K562 (cell line): ENCODE measurements around the gene RNF13. TPM values are rescaled to one million over a fixed set of nuclear protein-coding genes. Genes with fewer than 3 reads are reported as not detected.

Experiments used
- ATAC-seq: fragments of 200-7000 bp; cut with Tn5 transposase; 3 replicates; pipeline ENCODE4 v1.9.1; 2020; ENCODE audit warnings: moderate library complexity
- BruUV-seq: library from RNA; stranded (reverse); fragments of 400-500 nt; replicated peaks from 2 replicates; lab custom pipeline; 2021; lab: Mats Ljungman, UMichigan
- CTCF ChIA-PET: fragments of 300-600 bp; formaldehyde crosslinking; extraction: SDS; loops from one replicate; lab custom pipeline; 2021; ENCODE audit warnings: low intra/inter-chr PET ratio; lab: Yijun Ruan, JAX
- POLR2A ChIA-PET: fragments of 300-600, 350-650 bp; sonication (Branson Sonifier 250); formaldehyde crosslinking; extraction: SDS; loops from one replicate; lab custom pipeline; 2021; ENCODE audit warnings: antibody characterized with exemption, inconsistent platforms; lab: Yijun Ruan, JAX
- DNase-seq, 4 experiments: peaks; one replicate each; pipeline versions ENCODE4 v3.0.0 to v3.0.0-alpha.2; 2011 to 2018; ENCODE audit warnings: low spot score in 3 of 4, mixed read lengths in 3 of 4; ENCODE audit errors: extremely low read depth in 1 of 4
- FAIRE-seq: peaks from 2 replicates; lab custom pipeline; 2011; peaks lifted over from hg19 to GRCh38; lab: Jason Lieb, UNC
- H2AFZ ChIP-seq: 2 replicates; pipeline ENCODE4 v1.6.0; 2011; ENCODE audit warnings: low read depth, low read length, control low read depth, inconsistent platforms
- H3K27ac ChIP-seq: fragments of 200-600 bp; 3 replicates; pipeline ENCODE4 v1.8.0; 2011; ENCODE audit warnings: low read depth, mild to moderate bottlenecking, control low read depth, inconsistent platforms, low read length, moderate library complexity, mixed read lengths; ENCODE audit errors: extremely low read depth
- H3K27me3 ChIP-seq, 2 experiments: fragments of 300-600 bp in 1 of 2; 2 replicates in 1 of 2; 3 replicates in 1 of 2; pipeline versions ENCODE4 v1.6.0 to v1.8.0; 2011; ENCODE audit warnings: inconsistent platforms in 2 of 2, low read length in 2 of 2, mild to moderate bottlenecking in 1 of 2, mixed read lengths in 1 of 2, moderate library complexity in 1 of 2; ENCODE audit not compliant: control insufficient read depth in 2 of 2, insufficient read depth in 2 of 2
- H3K36me3 ChIP-seq: fragments of 300-600 bp; 3 replicates; pipeline ENCODE4 v1.8.0; 2011; ENCODE audit warnings: mild to moderate bottlenecking, low read length, inconsistent platforms; ENCODE audit not compliant: control insufficient read depth, insufficient read depth
- H3K4me1 ChIP-seq, 2 experiments: fragments of 200-600 bp in 1 of 2; replicated peaks in 1 of 2; 2 replicates in 1 of 2; 3 replicates in 1 of 2; pipeline versions ENCODE4 v1.5.1 to v1.8.0; 2011; ENCODE audit warnings: inconsistent platforms in 2 of 2, low read length in 2 of 2, mild to moderate bottlenecking in 1 of 2, mixed read lengths in 1 of 2, moderate library complexity in 1 of 2; ENCODE audit not compliant: control insufficient read depth in 2 of 2, insufficient read depth in 2 of 2
- H3K4me2 ChIP-seq: 2 replicates; pipeline ENCODE4 v1.6.1; 2011; ENCODE audit warnings: low read length, control low read depth, inconsistent platforms, mixed read lengths; ENCODE audit not compliant: insufficient read depth
- H3K4me3 ChIP-seq: fragments of 200-600 bp; sonication (generic), shearing (Covaris generic); 2 replicates; pipeline ENCODE4 v1.5.1; 2016; ENCODE audit warnings: control low read depth, inconsistent platforms
- H3K79me2 ChIP-seq: fragments of 200-600 bp; 3 replicates; pipeline ENCODE4 v1.8.0; 2011; ENCODE audit warnings: low read length, inconsistent platforms; ENCODE audit not compliant: control insufficient read depth, insufficient read depth
- H3K9ac ChIP-seq, 2 experiments: 2 replicates each; pipeline versions ENCODE4 v1.6.0 to v1.6.1; 2011; ENCODE audit warnings: low read depth in 2 of 2, low read length in 2 of 2, control low read depth in 1 of 2, inconsistent platforms in 1 of 2, mild to moderate bottlenecking in 1 of 2, mixed read lengths in 1 of 2; ENCODE audit not compliant: insufficient read depth in 1 of 2
- H3K9me1 ChIP-seq: one replicate; pipeline ENCODE4 v1.6.0; 2011; ENCODE audit warnings: inconsistent platforms, mild to moderate bottlenecking, low read length, moderate library complexity; ENCODE audit not compliant: control insufficient read depth, insufficient read depth
- H3K9me3 ChIP-seq: replicated peaks from 2 replicates; pipeline ENCODE4 v1.5.1; 2011; ENCODE audit warnings: low read depth, low read length, inconsistent platforms; ENCODE audit not compliant: control insufficient read depth, insufficient read depth
- H4K20me1 ChIP-seq: replicated peaks from 2 replicates; pipeline ENCODE4 v1.6.1; 2011; ENCODE audit warnings: low read length, inconsistent platforms, mixed read lengths; ENCODE audit not compliant: control insufficient read depth, insufficient read depth
- CTCF ChIP-seq, 3 experiments: IDR thresholded peaks in 2 of 3; conservative IDR thresholded peaks in 1 of 3; 2 replicates each; pipeline ENCODE4 v1.5.1; 2011 to 2012; ENCODE audit warnings: low read length in 3 of 3, mild to moderate bottlenecking in 3 of 3, control low read depth in 2 of 3, improper control_type of control experiment in 1 of 3, inconsistent platforms in 1 of 3, low read depth in 1 of 3, mixed read lengths in 1 of 3, moderate library complexity in 1 of 3; ENCODE audit not compliant: insufficient read depth in 2 of 3
- RAD21 ChIP-seq, 2 experiments: fragments of 250-450 bp in 1 of 2; fragments of 450-650 bp in 1 of 2; sonication (Bioruptor Pico) in 1 of 2; formaldehyde crosslinking in 1 of 2; IDR thresholded peaks in 1 of 2; conservative IDR thresholded peaks in 1 of 2; 2 replicates each; pipeline versions ENCODE4 v1.4.0 to v1.8.0; 2020 to 2022; ENCODE audit warnings: mild to moderate bottlenecking in 2 of 2, moderate library complexity in 1 of 2
- ZSCAN32 ChIP-seq: fragments of 450-650 bp; formaldehyde crosslinking; IDR thresholded peaks from 2 replicates; pipeline ENCODE4 v1.4.0; 2020; ENCODE audit warnings: mild to moderate bottlenecking, moderate library complexity
- WGBS: fragments of 100-300 bp; shearing (Covaris generic); methylation state at CpG from one replicate; pipeline ENCODE4 v1.1.6; 2016; ENCODE audit warnings: low coverage, mixed read lengths; ENCODE audit not compliant: insufficient coverage; ENCODE audit errors: missing lambda C conversion rate; 5-methylcytosine and 5-hydroxymethylcytosine counted together
- in situ Hi-C: fragments of 300-500 bp; cut with MboI; formaldehyde crosslinking; loops from 4 replicates; pipeline ENCODE4 v1.15.0; 2018; ENCODE audit warnings: inconsistent platforms, mixed read lengths
- intact Hi-C: fragments of 100-400 bp; cut with micrococcal nuclease; formaldehyde crosslinking; loops from 2 replicates; pipeline ENCODE4 v1.14.2; 2022
- polyA plus RNA-seq, 8 experiments: library from polyadenylated mRNA; depleted of rRNA in 4 of 8; stranded (reverse) in 5 of 8; unstranded in 3 of 8; fragments of >200 nt; fragmentation: Nextera tagmentation in 2 of 8; fragmentation: Illumina TruSeq in 1 of 8; extraction: Ambion mirVana in 2 of 8; extraction: Trizol in 1 of 8; gene quantifications; 2 replicates each; pipeline versions ENCODE4 v1.2.1 to v1.2.3, GENCODE V29; 2011 to 2014; ENCODE audit warnings: inconsistent platforms in 1 of 8, missing spikeins in 1 of 8
- total RNA-seq, 7 experiments: library from RNA; depleted of rRNA in 6 of 7; stranded (reverse); fragments of >200 nt in 6 of 7; fragmentation: Illumina TruSeq in 2 of 7; extraction: Trizol in 2 of 7; gene quantifications; 2 replicates each; pipeline versions ENCODE4 v1.2.1 to v1.2.3, GENCODE V29; 2011 to 2021; ENCODE audit warnings: low replicate concordance in 1 of 7

Gene RNF13
- total and polyA plus RNA-seq, 9 of the 15 experiments (the other 6 are each of a cell fraction or from before 2014, with no cell fraction given), result 12.7 to 35.8 (median 18.9) TPM

- ChIA-PET CTCF (no interaction called here), POLR2A (no interaction called here)
- DNase-seq (peak in 1 of 4 experiments; percentile 10), FAIRE-seq (peak; percentile 75), ATAC-seq (no peak)
- H3K27me3 ChIP-seq, result peaks cover 7 to 14% of the 10 kb centered on the region in 2 experiments; a peak in 3 of 5 replicates
- 6% methylated on average over 2 of the region's 2 CpGs for WGBS
- no peak overlapping the region for H3K9ac ChIP-seq
- no peaks in the 10 kb centered on the region for H3K9me3 ChIP-seq
- TF ChIP-seq CTCF (IDR thresholded peaks at IDR 0.05 in 2 of 3, conservative IDR thresholded peaks at IDR 0.05 in 1 of 3; ENCODE audit: insufficient read depth in 2 of 3, low read depth in 1 of 3, low read length in 3 of 3), result peak; percentile 24 to 54 (median 27); a peak in 3 of 6 replicates
- TF ChIP-seq RAD21 (CRISPR knock-in tag; conservative IDR thresholded peaks at IDR 0.05 in 1 of 2, IDR thresholded peaks at IDR 0.05 in 1 of 2), result peak; percentile 23 to 48; a peak in 2 of 4 replicates
- TF ChIP-seq ZSCAN32 (CRISPR knock-in tag), result no peak
- BruUV-seq, result no TSS peak
- H3K4me2 ChIP-seq, result no peak overlapping the region
- H3K4me1 ChIP-seq, result no peaks in the 10 kb centered on the region
- in situ Hi-C loops, result no loop called here
- no peaks in the 10 kb centered on the region for H3K9me1 ChIP-seq
- no peak overlapping the region for H2AFZ ChIP-seq
- no peaks in the 10 kb centered on the region for H4K20me1 ChIP-seq
- H3K36me3 ChIP-seq, result no peaks in the 10 kb centered on the region
- no peaks in the 10 kb centered on the region for H3K79me2 ChIP-seq
- no peak overlapping the region for H3K27ac ChIP-seq
- no peak overlapping the region for H3K4me3 ChIP-seq
- intact Hi-C loops, result loop anchor here (5.0 kb wide), 2 partner anchors 41 to 456 kb away; no protein-coding TSS in a partner anchor
Measured at GRCh38 chr3:149765762-149766334, 47.2 kb upstream of the RNF13 start.
